ENCODE measurements around the gene DEFB119. TPM values are rescaled to one million over a fixed set of nuclear protein-coding genes. Genes with fewer than 3 reads are reported as not detected.
"Not testable (repeated sequence)": the region's sequence is repeated elsewhere in the genome, so short reads cannot be mapped to it uniquely, and the experiment has no call there.

Gene DEFB119
- total RNA-seq (ENCODE audit: unreplicated experiment), result not detected
- long read RNA-seq, result 0 reads

- H3K27ac Mint-ChIP-seq (ENCODE audit: unreplicated experiment), result no peak within 1 kb of the TSS
- peaks cover 57% of the 10 kb centered on the region for H3K9me3 Mint-ChIP-seq (ENCODE audit: unreplicated experiment)
- TF ChIP-seq CTCF (IDR thresholded peaks at IDR 0.05; ENCODE audit: unreplicated experiment), result no peak
- peaks cover 12% of the 10 kb centered on the region for H3K27me3 Mint-ChIP-seq (ENCODE audit: unreplicated experiment)
- no peak for DNase-seq (ENCODE audit: low spot score)
- no peaks in the 10 kb centered on the region for H3K4me1 Mint-ChIP-seq (ENCODE audit: unreplicated experiment)
- peaks cover 19% of the 10 kb centered on the region for H3K36me3 Mint-ChIP-seq (ENCODE audit: low read depth, unreplicated experiment)
- no peak within 1 kb of the TSS for H3K4me3 Mint-ChIP-seq (ENCODE audit: unreplicated experiment)
Measured at GRCh38 chr20:31390490-31390889, at the start of gene DEFB119. DEFB119 (minus strand) TSS chr20:31390590; CDS start chr20:31390483, 107 bp downstream.

- Mint-ChIP-seq H3K36me3 (ENCODE audit: low read depth, unreplicated experiment) (no peaks in the 10 kb centered on the region), H3K27me3 (ENCODE audit: unreplicated experiment) (peaks cover 3% of the 10 kb centered on the region), H3K27ac (ENCODE audit: unreplicated experiment) (no peak overlapping the region), H3K4me3 (ENCODE audit: unreplicated experiment) (no peak overlapping the region), H3K4me1 (ENCODE audit: unreplicated experiment) (no peaks in the 10 kb centered on the region), H3K9me3 (ENCODE audit: unreplicated experiment) (peaks cover 5% of the 10 kb centered on the region)
- no peak for DNase-seq (ENCODE audit: low spot score)
- no peak for TF ChIP-seq CTCF (IDR thresholded peaks at IDR 0.05; ENCODE audit: unreplicated experiment)
Measured at GRCh38 chr20:31430568-31431115, 40.3 kb upstream of the DEFB119 start.

GRCh38 chr20:31427576-31427975 lies 37.2 kb upstream of the DEFB119 start:
- not testable (repeated sequence) for H3K27ac Mint-ChIP-seq (ENCODE audit: unreplicated experiment); H3K36me3 Mint-ChIP-seq (ENCODE audit: low read depth, unreplicated experiment); H3K4me3 Mint-ChIP-seq (ENCODE audit: unreplicated experiment); H3K27me3 Mint-ChIP-seq (ENCODE audit: unreplicated experiment); H3K4me1 Mint-ChIP-seq (ENCODE audit: unreplicated experiment); DNase-seq (ENCODE audit: low spot score)
- H3K9me3 Mint-ChIP-seq (ENCODE audit: unreplicated experiment), result peaks cover 16% of the 10 kb centered on the region

- H3K36me3 Mint-ChIP-seq (ENCODE audit: low read depth, unreplicated experiment); H3K4me1 Mint-ChIP-seq (ENCODE audit: unreplicated experiment); DNase-seq (ENCODE audit: low spot score); H3K27me3 Mint-ChIP-seq (ENCODE audit: unreplicated experiment); H3K27ac Mint-ChIP-seq (ENCODE audit: unreplicated experiment); H3K4me3 Mint-ChIP-seq (ENCODE audit: unreplicated experiment): not testable (repeated sequence)
- H3K9me3 Mint-ChIP-seq (ENCODE audit: unreplicated experiment), result peaks cover 20% of the 10 kb centered on the region
Measured at GRCh38 chr20:31426891-31427551, 36.6 kb upstream of the DEFB119 start.

GRCh38 chr20:31425797-31426196 lies 35.4 kb upstream of the DEFB119 start:
- Mint-ChIP-seq H3K36me3 (ENCODE audit: low read depth, unreplicated experiment) (peaks cover 8% of the 10 kb centered on the region), H3K4me3 (ENCODE audit: unreplicated experiment) (no peak overlapping the region), H3K4me1 (ENCODE audit: unreplicated experiment) (no peaks in the 10 kb centered on the region), H3K27me3 (ENCODE audit: unreplicated experiment) (no peaks in the 10 kb centered on the region), H3K27ac (ENCODE audit: unreplicated experiment) (no peak overlapping the region), H3K9me3 (ENCODE audit: unreplicated experiment) (peaks cover 20% of the 10 kb centered on the region)
- no peak for TF ChIP-seq CTCF (IDR thresholded peaks at IDR 0.05; ENCODE audit: unreplicated experiment)
- DNase-seq (ENCODE audit: low spot score), result no peak

- peaks cover 33% of the 10 kb centered on the region for H3K9me3 Mint-ChIP-seq (ENCODE audit: unreplicated experiment)
- no peaks in the 10 kb centered on the region for H3K36me3 Mint-ChIP-seq (ENCODE audit: low read depth, unreplicated experiment)
- no peak for DNase-seq (ENCODE audit: low spot score)
- H3K4me3 Mint-ChIP-seq (ENCODE audit: unreplicated experiment), result no peak overlapping the region
- H3K4me1 Mint-ChIP-seq (ENCODE audit: unreplicated experiment), result no peaks in the 10 kb centered on the region
- TF ChIP-seq CTCF (IDR thresholded peaks at IDR 0.05; ENCODE audit: unreplicated experiment), result no peak
- peaks cover 3% of the 10 kb centered on the region for H3K27me3 Mint-ChIP-seq (ENCODE audit: unreplicated experiment)
- H3K27ac Mint-ChIP-seq (ENCODE audit: unreplicated experiment), result no peak overlapping the region
Measured at GRCh38 chr20:31418307-31418706, 27.9 kb upstream of the DEFB119 start.
